ENCODE measurements around the gene ERLIN1. TPM values are rescaled to one million over a fixed set of nuclear protein-coding genes. Genes with fewer than 3 reads are reported as not detected.

The ERLIN1 gene
- total RNA-seq, 4 donors from 2014 or later: 5.9 to 20.5 (median 12.4) TPM

- no peaks in the 10 kb centered on the region for H3K27me3 ChIP-seq
- no peak overlapping the region for H3K27ac ChIP-seq
- no peak overlapping the region for H3K4me3 ChIP-seq
- TF ChIP-seq EP300 (IDR thresholded peaks at IDR 0.05): no peak
- TF ChIP-seq CTCF (IDR thresholded peaks at IDR 0.05): no peak
- no peak for TF ChIP-seq POLR2A (IDR thresholded peaks at IDR 0.05)
- no peak for TF ChIP-seq POLR2AphosphoS5 (IDR thresholded peaks at IDR 0.05)
- no peak for ATAC-seq
- H3K36me3 ChIP-seq: peaks cover 0 to 68% of the 10 kb centered on the region in 2 donors
- H3K9me3 ChIP-seq: no peaks in the 10 kb centered on the region
- no peaks in the 10 kb centered on the region for H3K4me1 ChIP-seq
Observed at GRCh38 chr10:100157156-100157555, 28.7 kb downstream of the ERLIN1 start.

GRCh38 chr10:100155936-100156335 lies 29.9 kb downstream of the ERLIN1 start:
- Histone ChIP-seq H3K9me3 (no peaks in the 10 kb centered on the region), H3K27me3 (no peaks in the 10 kb centered on the region), H3K4me3 (no peak overlapping the region), H3K27ac (no peak overlapping the region), H3K4me1 (no peaks in the 10 kb centered on the region), H3K36me3 (peaks cover 3 to 77% of the 10 kb centered on the region in 2 donors)
- TF ChIP-seq POLR2A (IDR thresholded peaks at IDR 0.05): no peak
- no peak for TF ChIP-seq EP300 (IDR thresholded peaks at IDR 0.05)
- TF ChIP-seq POLR2AphosphoS5 (IDR thresholded peaks at IDR 0.05): no peak
- no peak for TF ChIP-seq CTCF (IDR thresholded peaks at IDR 0.05)
- 85 to 98% methylated on average over 5 of the region's 5 CpGs for WGBS, 2 donors (ENCODE audit: low coverage in 1 of 2)
- ATAC-seq: no peak

- H3K4me1 ChIP-seq: no peaks in the 10 kb centered on the region
- TF ChIP-seq POLR2A (IDR thresholded peaks at IDR 0.05) (no peak), EP300 (IDR thresholded peaks at IDR 0.05) (no peak), POLR2AphosphoS5 (IDR thresholded peaks at IDR 0.05) (no peak), CTCF (IDR thresholded peaks at IDR 0.05) (no peak)
- H3K27ac ChIP-seq: no peak overlapping the region
- H3K36me3 ChIP-seq: peaks cover 3 to 80% of the 10 kb centered on the region in 2 donors
- H3K4me3 ChIP-seq: no peak overlapping the region
- no peaks in the 10 kb centered on the region for H3K27me3 ChIP-seq
- WGBS, 2 donors (ENCODE audit: low coverage in 1 of 2): 85 to 93% methylated on average over 4 of the region's 4 CpGs
- no peaks in the 10 kb centered on the region for H3K9me3 ChIP-seq
- ATAC-seq: no peak
Observed at GRCh38 chr10:100154666-100155065, 31.2 kb downstream of the ERLIN1 start.

GRCh38 chr10:100153239-100153825 lies 32.5 kb downstream of the ERLIN1 start:
- Histone ChIP-seq H3K4me3 (no peak overlapping the region), H3K27ac (no peak overlapping the region), H3K36me3 (peaks cover 3 to 84% of the 10 kb centered on the region in 2 donors), H3K4me1 (no peaks in the 10 kb centered on the region), H3K27me3 (no peaks in the 10 kb centered on the region), H3K9me3 (no peaks in the 10 kb centered on the region)
- ATAC-seq: no peak
- TF ChIP-seq POLR2AphosphoS5 (IDR thresholded peaks at IDR 0.05): no peak
- WGBS, 2 donors (ENCODE audit: low coverage in 1 of 2): 70 to 71% methylated on average over 4 of the region's 4 CpGs

- 72 to 73% methylated on average over 6 of the region's 6 CpGs for whole genome bisulfite sequencing, 2 donors (ENCODE audit: low coverage in 1 of 2)
- H3K27me3 ChIP-seq: no peaks in the 10 kb centered on the region
- no peak for ATAC-seq
- no peak overlapping the region for H3K27ac ChIP-seq
- H3K4me3 ChIP-seq: no peak overlapping the region
- H3K9me3 ChIP-seq: no peaks in the 10 kb centered on the region
- TF ChIP-seq CTCF (IDR thresholded peaks at IDR 0.05) (no peak), POLR2AphosphoS5 (IDR thresholded peaks at IDR 0.05) (no peak), POLR2A (IDR thresholded peaks at IDR 0.05) (no peak), EP300 (IDR thresholded peaks at IDR 0.05) (no peak)
- H3K36me3 ChIP-seq: peaks cover 3 to 73% of the 10 kb centered on the region in 2 donors
- H3K4me1 ChIP-seq: peaks cover 0 to 8% (median 0%) of the 10 kb centered on the region in 3 donors
Observed at GRCh38 chr10:100151723-100152300, 34.0 kb downstream of the ERLIN1 start.

All from gastroesophageal sphincter (tissue), 4 donors.